COLO668 (cell line): ENCODE results near the gene ETNK2.

Experiments used
- DNase-seq: peaks from one replicate; lab custom pipeline; 2025; ENCODE audit not compliant: unreplicated experiment; lab: John Stamatoyannopoulos, UW

ETNK2 gene

GRCh38 chr1:204177133-204177532 lies 25.3 kb upstream of the ETNK2 start:
- no peak for DNase-seq

DNA sequence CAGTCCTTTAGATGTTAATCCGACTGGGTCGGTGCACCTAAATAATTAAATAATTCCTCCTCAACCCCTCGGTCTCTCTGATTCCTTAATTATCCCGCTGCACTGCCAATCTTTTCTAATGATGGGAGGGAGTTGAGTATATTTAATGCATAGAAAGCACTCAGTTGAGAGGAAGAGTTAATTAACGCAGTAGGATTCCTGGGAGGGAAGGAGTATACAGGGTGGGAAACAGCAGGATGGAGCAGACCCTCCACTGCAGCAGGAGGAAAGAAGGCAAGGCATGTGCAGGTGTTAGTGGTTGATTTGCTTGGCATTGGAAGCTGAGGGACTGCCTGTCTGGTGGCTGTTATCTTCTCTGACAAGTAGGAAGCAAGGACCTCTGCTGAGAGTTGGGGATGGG lies 24.2 kb upstream of the ETNK2 start:
- DNase-seq, result no peak

GRCh38 chr1:204174958-204175357 lies 23.1 kb upstream of the ETNK2 start:
- no peak for DNase-seq

GRCh38 chr1:204172404-204173029 lies 20.7 kb upstream of the ETNK2 start:
- DNase-seq, result no peak

GRCh38 chr1:204171751-204172178 lies 19.9 kb upstream of the ETNK2 start:
- DNase-seq, result no peak

DNA sequence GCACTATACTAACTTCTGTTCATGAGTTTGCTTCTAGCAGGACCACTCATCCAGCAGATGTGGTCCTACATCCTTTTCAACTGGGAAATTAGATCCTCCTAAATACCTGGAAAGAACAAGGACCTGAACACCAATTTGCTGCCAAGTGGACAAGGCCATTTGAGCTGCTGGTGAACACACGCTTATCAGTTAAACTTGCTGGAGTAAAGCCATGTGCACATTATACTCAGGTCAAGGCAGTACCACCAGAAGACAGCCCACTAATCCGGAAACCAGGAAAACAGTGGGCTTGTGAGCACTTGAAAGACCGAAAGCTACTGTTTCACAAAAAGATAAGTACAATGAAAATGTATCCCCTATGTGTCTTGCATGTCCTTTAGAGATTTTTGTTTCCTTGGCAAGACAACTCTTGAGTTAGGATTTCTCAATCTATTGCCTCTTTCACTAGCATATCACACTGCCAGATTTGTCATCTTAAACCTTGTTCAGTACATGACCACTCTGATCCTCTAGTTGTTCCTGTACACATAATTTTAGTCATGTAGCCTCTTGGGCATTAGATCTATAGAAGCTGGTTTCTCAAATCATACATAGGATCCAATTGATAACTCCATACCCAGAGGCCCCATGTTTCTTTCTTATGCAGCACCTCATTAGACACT lies 18.8 kb upstream of the ETNK2 start:
- no peak for DNase-seq

- no peak for DNase-seq
Observed at GRCh38 chr1:204169858-204170257, 18.0 kb upstream of the ETNK2 start.

DNA sequence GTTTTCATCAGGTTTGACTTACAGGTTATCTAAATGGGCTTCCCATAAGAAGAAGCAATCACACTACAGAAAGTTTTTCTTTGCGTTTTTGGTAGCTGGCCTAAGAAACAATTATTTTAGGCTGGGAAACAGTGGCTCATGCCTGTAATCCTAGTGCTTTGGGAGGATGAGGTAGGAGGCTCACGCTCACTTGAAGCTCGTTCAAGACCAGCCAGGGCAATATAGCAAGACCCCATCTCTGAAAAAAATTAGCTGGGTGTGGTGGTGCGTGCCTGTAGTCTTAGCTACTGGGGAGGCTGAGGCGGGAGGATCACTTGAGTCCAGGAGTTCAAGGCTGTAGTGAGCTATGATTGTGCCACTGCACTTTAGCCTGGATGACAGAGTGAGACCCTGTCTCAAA lies 15.9 kb upstream of the ETNK2 start:
- DNase-seq, result no peak

DNA sequence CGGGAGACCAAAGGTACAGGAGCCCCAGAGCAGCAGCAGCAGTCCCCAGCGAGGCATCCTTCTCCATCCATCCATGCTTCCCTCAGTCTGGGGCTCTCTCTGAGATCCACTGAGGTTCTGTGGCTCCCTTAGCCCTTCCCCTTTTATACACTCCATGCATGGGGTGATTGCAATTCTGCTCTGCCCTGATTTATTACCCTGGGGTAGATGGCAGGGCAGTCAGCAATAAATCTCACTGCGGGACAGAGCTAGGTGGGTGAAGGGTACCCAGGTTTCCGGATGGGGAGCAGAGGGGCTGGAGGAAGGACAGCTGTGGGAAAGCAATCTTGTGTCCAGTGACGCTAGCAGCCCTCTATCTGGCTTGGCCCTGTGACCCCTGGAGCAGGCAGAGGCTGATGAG lies 14.4 kb upstream of the ETNK2 start, which contains the start of gene REN:
Gene REN, minus strand, starts transcription at position 119 of the 400 bp plus-strand sequence. Its CDS starts 44 bp downstream, at position 75.
- no peak for DNase-seq

GRCh38 chr1:204162494-204163074 lies 10.7 kb upstream of the ETNK2 start:
- DNase-seq, result peak; percentile 84

GRCh38 chr1:204161609-204162493 lies 10.0 kb upstream of the ETNK2 start:
- DNase-seq, result no peak

DNA sequence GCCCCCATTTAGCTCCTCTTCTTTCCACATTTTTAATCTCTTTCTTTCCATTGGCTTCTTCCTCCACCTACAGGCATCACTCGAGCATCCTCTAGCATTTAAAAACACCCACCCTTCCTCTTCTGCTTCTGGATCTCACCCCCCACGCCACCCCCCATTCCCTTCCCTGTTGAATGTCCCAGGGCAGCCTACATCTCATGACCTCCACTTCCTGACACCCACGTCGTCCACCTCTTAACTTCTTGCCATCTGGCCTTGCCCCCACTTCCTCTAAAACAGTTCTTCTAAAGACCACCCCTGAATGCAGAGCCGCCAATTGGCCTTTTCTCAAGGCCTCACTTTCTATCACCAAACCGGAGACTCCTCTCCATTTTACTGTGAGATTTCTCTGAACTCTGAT lies 6.1 kb upstream of the ETNK2 start:
- no peak for DNase-seq

GRCh38 chr1:204155881-204156280 lies 4.0 kb upstream of the ETNK2 start:
- DNase-seq, result no peak

DNA sequence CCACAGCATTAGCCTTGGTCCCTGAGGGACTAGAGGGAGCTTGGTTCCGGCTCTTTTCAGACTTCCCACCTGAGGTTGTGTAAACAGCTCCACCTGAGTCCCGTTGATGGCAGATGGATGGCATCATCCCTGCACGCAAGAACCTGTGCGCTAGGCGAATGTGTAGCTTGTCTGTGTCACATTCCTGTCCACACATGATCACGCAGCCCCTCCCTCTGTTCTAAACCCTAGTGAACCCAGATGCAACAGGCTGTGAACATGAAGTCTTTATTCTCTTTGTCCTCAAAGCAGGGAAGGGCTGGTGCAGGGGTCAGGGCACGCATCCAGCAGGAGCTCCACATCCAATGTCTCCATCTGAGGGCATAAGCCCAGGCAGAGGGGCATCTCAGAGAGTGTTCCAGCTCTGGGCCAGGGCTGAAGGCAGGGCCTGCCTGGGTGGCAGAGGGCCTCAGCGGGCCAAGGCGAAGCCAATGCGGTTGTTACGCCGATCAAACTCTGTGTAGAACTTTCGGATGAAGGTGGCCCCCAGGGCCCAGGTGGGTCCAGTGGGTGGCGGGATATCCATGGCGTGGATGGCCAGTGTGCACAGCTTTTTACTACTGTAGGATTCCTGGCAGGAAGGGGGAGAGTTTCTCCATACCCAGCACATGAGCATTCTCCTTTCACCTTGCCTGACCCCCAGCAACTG lies 2.9 kb upstream of the ETNK2 start:
- DNase-seq, result peak; percentile 39

DNA sequence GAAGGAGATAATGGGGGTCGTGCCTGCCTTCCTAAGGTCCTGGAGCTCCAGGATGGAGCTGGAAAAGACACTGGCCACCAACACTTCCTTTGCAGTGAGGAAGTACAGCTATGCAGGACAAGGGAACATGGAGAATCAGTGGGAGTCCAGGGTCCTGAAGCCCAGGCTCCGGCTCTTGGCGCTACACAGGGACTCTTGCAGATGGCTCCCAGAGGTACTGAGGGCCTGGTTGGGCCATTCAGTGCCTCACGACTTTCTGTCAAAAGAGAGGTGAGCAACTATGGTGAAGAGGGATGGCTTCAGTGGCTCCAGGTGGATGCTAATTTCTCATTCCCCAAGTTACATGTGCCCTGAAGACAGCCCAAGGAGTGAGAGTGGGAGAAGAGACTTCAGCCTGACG lies 1.8 kb upstream of the ETNK2 start:
- DNase-seq, result no peak

DNA sequence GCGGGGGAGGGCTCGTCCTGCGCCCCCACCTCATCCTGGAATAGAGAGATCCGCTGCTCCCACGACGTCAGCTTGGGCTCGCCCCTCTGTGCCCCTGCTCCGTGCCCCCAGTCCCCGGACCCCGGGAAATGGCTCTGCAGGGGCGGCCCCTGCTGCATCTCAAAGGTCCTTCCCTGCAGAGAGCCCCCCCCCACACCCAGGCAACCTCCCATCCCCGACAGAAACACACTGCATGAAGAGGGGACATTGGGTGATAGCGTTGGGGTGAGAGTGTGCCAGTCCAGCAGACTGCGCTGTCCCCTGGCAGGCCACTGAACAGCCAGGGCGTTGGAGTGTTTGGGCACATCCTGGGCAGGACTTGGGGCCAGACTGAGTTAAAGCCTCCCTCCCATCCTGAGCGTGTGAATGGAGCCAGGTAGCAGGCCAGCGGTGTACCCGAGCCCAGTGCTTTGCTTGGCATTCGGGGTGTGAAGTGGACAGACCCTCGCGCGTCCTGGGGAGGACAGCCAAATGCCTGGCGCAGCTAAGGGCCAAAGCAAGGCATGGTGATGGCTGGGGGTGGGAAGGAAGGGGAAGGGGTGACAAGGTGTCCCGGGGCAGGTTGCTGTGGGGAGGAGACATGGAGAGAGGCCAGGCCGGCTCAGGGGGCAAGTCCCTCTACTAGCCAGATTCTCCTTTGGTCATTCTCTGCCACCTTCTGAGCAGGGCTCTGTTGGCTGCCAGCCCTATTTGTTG lies 633 bp upstream of the ETNK2 start:
- DNase-seq, result no peak

DNA sequence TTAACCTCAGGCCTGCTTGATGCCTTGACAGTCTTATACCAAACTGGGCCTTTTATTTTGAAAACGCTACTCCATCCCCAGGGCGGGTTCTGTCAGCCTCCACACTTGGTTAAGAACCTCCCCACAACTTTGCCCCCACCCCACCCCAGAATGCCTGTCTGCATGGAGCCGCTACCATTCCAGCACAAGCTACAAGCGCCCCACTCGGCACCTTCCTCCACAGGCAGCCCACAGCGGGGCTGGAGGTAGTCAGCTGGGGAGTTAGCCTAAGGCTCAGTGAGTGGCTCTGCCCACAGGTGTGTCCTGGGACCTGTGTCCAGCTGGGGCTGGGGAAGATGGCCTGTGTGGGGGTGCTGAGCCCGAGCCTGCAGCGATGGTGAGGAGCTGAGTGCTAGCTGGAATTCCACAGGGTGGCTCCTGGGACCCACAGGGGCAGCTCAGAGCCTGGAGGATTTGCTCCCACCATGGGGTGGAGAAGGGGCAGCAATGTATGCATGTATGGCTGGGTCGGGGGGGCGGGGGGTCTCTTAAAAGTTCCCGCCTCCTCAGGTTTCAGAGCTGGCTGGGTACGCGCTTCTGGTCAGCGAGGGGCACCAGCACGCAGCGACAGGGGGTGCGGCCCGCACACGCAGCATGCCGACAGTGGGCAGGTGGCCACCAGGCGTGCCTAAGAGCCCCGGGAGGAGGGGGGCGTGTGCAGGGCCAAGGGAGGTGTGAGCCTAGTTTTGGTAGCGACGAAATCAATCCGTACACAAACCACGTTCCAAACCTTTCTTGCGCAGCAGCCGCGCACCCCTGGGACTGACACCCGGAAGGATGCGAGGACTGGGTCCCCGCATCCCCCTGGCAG lies 917 bp downstream of the ETNK2 start:
- DNase-seq, result peak; percentile 42

DNA sequence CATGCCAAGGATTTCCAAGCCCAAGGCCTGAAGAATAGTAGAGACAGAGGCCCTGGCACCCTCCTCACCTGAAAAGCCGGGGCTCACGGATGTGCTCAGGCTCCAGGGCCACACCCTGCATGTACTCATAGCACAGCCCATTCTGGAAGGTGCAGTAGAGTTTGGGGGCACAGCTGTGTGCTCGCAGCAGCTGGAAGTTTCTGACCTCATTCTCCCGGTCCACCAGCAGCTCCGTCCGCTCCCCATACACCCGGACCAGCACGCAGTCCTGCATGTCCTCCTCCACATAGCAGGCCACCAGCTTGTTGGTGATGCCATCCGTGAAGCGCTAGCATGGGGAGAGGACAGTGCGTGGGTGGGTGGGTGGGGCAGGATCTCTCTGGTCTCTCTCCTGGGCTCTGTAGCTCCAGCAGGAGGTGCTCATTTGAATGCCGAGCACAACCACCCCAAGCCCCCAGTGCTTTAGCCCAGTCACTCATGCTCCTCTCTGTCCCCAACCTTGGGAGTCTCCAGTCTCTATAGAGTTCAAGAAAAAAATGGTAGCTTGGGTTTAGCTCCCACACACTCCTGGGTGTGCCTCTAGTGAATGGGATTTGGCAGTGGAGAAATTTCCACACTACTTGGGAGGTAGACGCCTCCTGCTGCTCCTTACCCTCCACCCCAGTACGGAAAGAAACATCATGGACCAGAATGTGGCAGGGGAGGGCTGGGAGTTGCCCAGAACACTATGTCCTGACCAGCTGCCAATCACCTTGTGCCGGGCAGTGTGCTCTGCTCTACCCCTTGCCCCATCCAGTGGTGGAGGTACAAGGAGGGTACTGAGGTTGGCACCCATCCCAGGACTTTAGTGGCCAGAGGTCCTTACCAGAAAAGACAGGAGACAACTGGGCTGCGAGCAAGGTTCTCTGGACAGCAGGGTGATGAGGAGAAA lies 1.9 kb downstream of the ETNK2 start:
- DNase-seq, result no peak
